ENCODE measurements around the gene GRIK3.

Gene GRIK3

GRCh38 chr1:37015713-37016112 is 18.6 kb downstream of the GRIK3 start:
- DNase-seq (ENCODE audit: low spot score): no peak

GRCh38 chr1:37012226-37012625 is 22.1 kb downstream of the GRIK3 start:
- no peak for DNase-seq (ENCODE audit: low spot score)

- DNase-seq (ENCODE audit: low spot score): no peak
These were observed 24.3 kb downstream of the GRIK3 start for GRCh38 chr1:37010011-37010410.

- DNase-seq (ENCODE audit: low spot score): no peak
These were observed 24.8 kb downstream of the GRIK3 start for GRCh38 chr1:37009521-37009920.

- no peak for DNase-seq (ENCODE audit: low spot score)
These were observed 28.0 kb downstream of the GRIK3 start for GRCh38 chr1:37006132-37006868.

- DNase-seq (ENCODE audit: low spot score): no peak
These were observed 31.4 kb downstream of the GRIK3 start for GRCh38 chr1:37002898-37003297.

- no peak for DNase-seq (ENCODE audit: low spot score)
These were observed 32.6 kb downstream of the GRIK3 start for GRCh38 chr1:37001703-37002102.

- no peak for DNase-seq (ENCODE audit: low spot score)
These were observed 38.2 kb downstream of the GRIK3 start for GRCh38 chr1:36996106-36996505.

- no peak for DNase-seq (ENCODE audit: low spot score)
These were observed 39.4 kb downstream of the GRIK3 start for GRCh38 chr1:36994868-36995267.

GRCh38 chr1:36994294-36994693 is 40.0 kb downstream of the GRIK3 start:
- no peak for DNase-seq (ENCODE audit: low spot score)

- DNase-seq (ENCODE audit: low spot score): no peak
These were observed 42.0 kb downstream of the GRIK3 start for GRCh38 chr1:36992139-36992943.

GRCh38 chr1:36991551-36991950 is 42.8 kb downstream of the GRIK3 start:
- DNase-seq (ENCODE audit: low spot score): no peak

GRCh38 chr1:36990928-36991327 is 43.4 kb downstream of the GRIK3 start:
- no peak for DNase-seq (ENCODE audit: low spot score)

- DNase-seq (ENCODE audit: low spot score): no peak
These were observed 45.1 kb downstream of the GRIK3 start for GRCh38 chr1:36989241-36989640.

- DNase-seq (ENCODE audit: low spot score): no peak
These were observed 45.5 kb downstream of the GRIK3 start for GRCh38 chr1:36988741-36989193.

- DNase-seq (ENCODE audit: low spot score): no peak
These were observed 46.0 kb downstream of the GRIK3 start for GRCh38 chr1:36988321-36988720.

- DNase-seq (ENCODE audit: low spot score): no peak
These were observed 47.0 kb downstream of the GRIK3 start for GRCh38 chr1:36987276-36987675.

- no peak for DNase-seq (ENCODE audit: low spot score)
These were observed 47.9 kb downstream of the GRIK3 start for GRCh38 chr1:36986241-36986985.

- no peak for DNase-seq (ENCODE audit: low spot score)
These were observed 49.6 kb downstream of the GRIK3 start for GRCh38 chr1:36984675-36985074.

GRCh38 chr1:36984026-36984425 is 50.3 kb downstream of the GRIK3 start:
- no peak for DNase-seq (ENCODE audit: low spot score)

- DNase-seq (ENCODE audit: low spot score): no peak
These were observed 51.6 kb downstream of the GRIK3 start for GRCh38 chr1:36982709-36983108.

- DNase-seq (ENCODE audit: low spot score): no peak
These were observed 52.3 kb downstream of the GRIK3 start for GRCh38 chr1:36981771-36982622.
